Activated B cell treated with CpG ODN at 0.5 μM for 24 hours (primary cell): Measurements from ENCODE around the gene HS3ST6. TPM values are rescaled to one million over a fixed set of nuclear protein-coding genes. Genes with fewer than 3 reads are reported as not detected.

ENCODE experiments used
- ATAC-seq: fragments of 200-7000 bp; cut with Tn5 transposase; one replicate; pipeline ENCODE4 v1.10.0; 2021; ENCODE audit warnings: low read depth, mild to moderate bottlenecking, moderate library complexity
- CTCF ChIA-PET: fragments of 350-600 bp; sonication (Branson Sonifier 250); formaldehyde crosslinking; loops from one replicate; lab custom pipeline; 2021; ENCODE audit warnings: antibody characterized with exemption; lab: Charles Lee
- POLR2A ChIA-PET: fragments of 350-600 bp; sonication (Branson Sonifier 250); formaldehyde crosslinking; loops from one replicate; lab custom pipeline; 2021; ENCODE audit warnings: antibody characterized with exemption; lab: Charles Lee
- DNase-seq: peaks from one replicate; pipeline ENCODE4 v3.0.0; 2022
- H3K27ac Mint-ChIP-seq: one replicate; pipeline ENCODE4 v1.8.0; 2020; ENCODE audit warnings: mixed read lengths
- H3K27me3 Mint-ChIP-seq: one replicate; pipeline ENCODE4 v1.8.0; 2021; ENCODE audit warnings: mixed read lengths
- H3K36me3 Mint-ChIP-seq: one replicate; pipeline ENCODE4 v1.8.0; 2021; ENCODE audit warnings: low read depth, mixed read lengths
- H3K4me1 Mint-ChIP-seq: one replicate; pipeline ENCODE4 v1.8.0; 2021; ENCODE audit warnings: mixed read lengths
- H3K4me3 Mint-ChIP-seq: one replicate; pipeline ENCODE4 v1.8.0; 2020; ENCODE audit warnings: mild to moderate bottlenecking, mixed read lengths
- H3K9me3 Mint-ChIP-seq: one replicate; pipeline ENCODE4 v1.8.0; 2020; ENCODE audit warnings: mixed read lengths
- intact Hi-C: fragments of 100-400 bp; cut with micrococcal nuclease; formaldehyde crosslinking; loops from one replicate; pipeline ENCODE4 v1.15.1; 2024
- total RNA-seq: library from RNA; stranded (reverse); gene quantifications from 2 replicates; pipeline ENCODE4 v1.2.3, GENCODE V29; 2022
- TF ChIP-seq, protein P1 (sequence below): fragments of 200-600 bp; IDR thresholded peaks from one replicate; pipeline ENCODE4 v1.8.0; 2022; ENCODE audit warnings: antibody characterized with exemption, mild to moderate bottlenecking

The HS3ST6 gene
- total RNA-seq, 1 donor from 2014 or later = not detected

DNA sequence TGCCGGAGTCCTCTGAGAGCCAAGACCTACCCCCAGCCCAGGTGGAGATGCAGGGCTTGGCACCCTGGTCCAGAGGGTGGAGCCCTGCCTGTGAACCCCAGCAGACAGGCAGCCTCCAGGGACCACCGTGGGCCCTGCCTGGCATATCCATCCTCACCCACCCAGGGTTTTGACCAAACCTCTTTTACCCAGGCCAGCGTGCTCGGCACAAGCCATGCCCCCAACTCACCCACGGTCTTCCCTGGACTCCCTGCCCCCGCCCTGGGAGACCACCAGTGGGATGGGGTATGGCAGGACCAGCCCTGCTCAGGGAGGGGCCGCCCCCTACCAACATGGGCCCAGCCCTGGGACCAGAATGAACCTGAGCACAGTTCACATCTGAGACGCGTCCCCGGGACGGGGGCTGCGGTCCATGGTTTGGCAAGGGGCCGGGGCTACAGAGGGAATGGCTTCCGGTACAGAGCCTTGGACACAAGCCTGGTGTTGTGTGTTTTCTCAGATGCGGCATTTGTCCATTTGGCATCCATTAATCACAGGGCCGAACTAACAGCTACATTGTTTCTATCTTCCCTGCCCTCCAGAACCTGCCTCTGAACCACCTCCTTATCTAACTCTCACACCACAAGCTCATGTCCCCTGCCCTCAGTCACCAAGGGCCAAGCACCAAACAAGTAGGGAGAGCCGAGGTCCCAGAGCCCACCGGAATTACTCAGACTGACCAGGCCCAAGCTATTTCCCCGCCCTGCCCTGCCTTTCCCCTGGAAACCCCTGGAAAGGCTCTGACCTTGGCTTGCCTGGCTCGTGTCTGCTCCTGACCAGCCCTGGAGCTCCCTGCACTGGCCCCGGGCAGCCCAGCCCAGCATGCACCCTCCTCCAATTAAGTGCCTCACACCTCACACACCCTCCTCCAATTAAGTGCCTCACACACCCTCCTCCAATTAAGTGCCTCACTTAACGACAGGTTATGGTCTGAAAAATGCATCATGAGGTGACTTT, 14.1 kb downstream of the HS3ST6 start:
- Mint-ChIP-seq H3K36me3 (no peaks in the 10 kb centered on the region), H3K27ac (no peak overlapping the region), H3K4me3 (no peak overlapping the region), H3K9me3 (no peaks in the 10 kb centered on the region), H3K27me3 (peaks cover 11% of the 10 kb centered on the region), H3K4me1 (no peaks in the 10 kb centered on the region)
- no peak for ATAC-seq
- DNase-seq = no peak
- TF ChIP-seq, protein P1, sequence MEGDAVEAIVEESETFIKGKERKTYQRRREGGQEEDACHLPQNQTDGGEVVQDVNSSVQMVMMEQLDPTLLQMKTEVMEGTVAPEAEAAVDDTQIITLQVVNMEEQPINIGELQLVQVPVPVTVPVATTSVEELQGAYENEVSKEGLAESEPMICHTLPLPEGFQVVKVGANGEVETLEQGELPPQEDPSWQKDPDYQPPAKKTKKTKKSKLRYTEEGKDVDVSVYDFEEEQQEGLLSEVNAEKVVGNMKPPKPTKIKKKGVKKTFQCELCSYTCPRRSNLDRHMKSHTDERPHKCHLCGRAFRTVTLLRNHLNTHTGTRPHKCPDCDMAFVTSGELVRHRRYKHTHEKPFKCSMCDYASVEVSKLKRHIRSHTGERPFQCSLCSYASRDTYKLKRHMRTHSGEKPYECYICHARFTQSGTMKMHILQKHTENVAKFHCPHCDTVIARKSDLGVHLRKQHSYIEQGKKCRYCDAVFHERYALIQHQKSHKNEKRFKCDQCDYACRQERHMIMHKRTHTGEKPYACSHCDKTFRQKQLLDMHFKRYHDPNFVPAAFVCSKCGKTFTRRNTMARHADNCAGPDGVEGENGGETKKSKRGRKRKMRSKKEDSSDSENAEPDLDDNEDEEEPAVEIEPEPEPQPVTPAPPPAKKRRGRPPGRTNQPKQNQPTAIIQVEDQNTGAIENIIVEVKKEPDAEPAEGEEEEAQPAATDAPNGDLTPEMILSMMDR = no peak
- intact Hi-C loops = no loop called here
- CTCF ChIA-PET = no interaction called here
- POLR2A ChIA-PET = interaction anchor here (0.7 kb wide), 1 partner anchor 434 kb away, joined by 9 read pairs; no protein-coding TSS in a partner anchor

DNA sequence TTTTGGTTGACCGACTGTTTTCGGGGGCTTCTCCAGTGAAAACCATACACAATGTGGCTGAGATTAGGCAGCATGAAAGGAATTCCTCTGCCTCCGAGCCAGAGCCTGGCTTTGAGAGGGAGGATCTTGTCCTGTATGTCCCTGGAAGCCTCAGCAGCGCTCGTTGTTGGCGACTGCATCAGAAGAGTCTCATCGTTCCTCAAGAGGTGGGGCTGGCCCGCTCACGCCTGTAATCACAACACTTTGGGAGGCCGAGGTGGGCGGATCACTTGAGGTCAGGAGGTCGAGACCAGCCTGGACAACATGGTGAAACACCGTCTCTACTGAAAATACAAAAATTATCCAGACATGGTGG, 15.0 kb downstream of the HS3ST6 start:
- Mint-ChIP-seq H3K4me1 (no peaks in the 10 kb centered on the region), H3K9me3 (no peaks in the 10 kb centered on the region), H3K27me3 (peaks cover 11% of the 10 kb centered on the region), H3K27ac (no peak overlapping the region), H3K36me3 (no peaks in the 10 kb centered on the region), H3K4me3 (no peak overlapping the region)
- ChIA-PET CTCF (no interaction called here), POLR2A (no interaction called here)
- intact Hi-C loops = no loop called here
- DNase-seq (no peak), ATAC-seq (no peak)
- TF ChIP-seq, protein P1 = no peak

DNA sequence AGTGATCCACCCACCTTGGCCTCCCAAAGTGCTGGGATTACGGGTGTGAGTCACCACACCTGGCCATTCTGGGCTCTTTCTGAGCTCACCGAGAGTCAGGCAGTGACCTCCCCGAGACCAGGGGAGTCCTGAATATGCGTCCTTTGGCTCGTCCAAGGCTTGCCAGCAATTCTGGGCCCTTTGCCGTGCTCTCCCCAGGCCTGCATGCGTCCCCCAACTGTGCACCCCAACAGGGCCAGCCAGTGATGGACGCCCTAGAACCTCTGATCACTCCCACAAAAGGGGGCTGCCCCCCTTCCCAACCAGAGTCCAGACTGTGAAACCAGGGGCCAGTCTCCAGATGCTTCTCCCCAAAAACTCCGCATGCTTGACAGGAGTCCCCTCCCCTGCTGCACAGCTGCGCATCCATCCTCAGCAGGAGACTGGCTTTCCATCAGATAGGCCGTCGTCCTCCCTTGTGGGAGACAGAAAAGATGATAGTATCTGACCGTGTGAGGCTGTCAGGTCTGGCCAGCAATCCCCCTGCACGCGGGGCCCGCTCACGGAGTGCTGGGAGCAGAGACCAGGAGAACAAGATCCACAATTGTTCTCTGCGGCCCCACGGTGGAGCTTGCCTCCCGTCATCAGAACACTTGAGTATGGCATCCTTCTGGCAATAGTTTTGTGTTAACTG, 15.5 kb downstream of the HS3ST6 start:
- no peaks in the 10 kb centered on the region for H3K9me3 Mint-ChIP-seq
- TF ChIP-seq, protein P1 = no peak
- H3K27me3 Mint-ChIP-seq = peaks cover 11% of the 10 kb centered on the region
- H3K36me3 Mint-ChIP-seq = no peaks in the 10 kb centered on the region
- CTCF ChIA-PET = no interaction called here
- H3K27ac Mint-ChIP-seq = no peak overlapping the region
- H3K4me1 Mint-ChIP-seq = no peaks in the 10 kb centered on the region
- DNase-seq = no peak
- ATAC-seq = no peak
- intact Hi-C loops = no loop called here
- H3K4me3 Mint-ChIP-seq = no peak overlapping the region
- POLR2A ChIA-PET = no interaction called here

DNA sequence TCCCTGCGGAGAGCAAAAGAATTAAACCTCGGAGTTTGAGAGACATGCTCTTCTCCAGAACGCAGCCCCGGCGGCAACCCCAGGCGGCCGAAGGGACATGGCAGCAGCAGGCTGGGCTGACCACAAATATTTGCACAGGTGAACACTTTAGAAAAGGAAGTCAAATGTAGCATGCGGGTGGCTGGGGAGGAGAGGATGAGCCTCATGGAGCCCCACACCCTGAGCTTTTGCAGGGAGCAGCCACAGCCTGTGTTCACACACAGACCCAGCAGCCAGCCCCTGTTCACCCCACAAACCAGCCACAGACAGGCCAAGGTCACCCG, 17.8 kb downstream of the HS3ST6 start:
- Mint-ChIP-seq H3K4me3 (no peak overlapping the region), H3K27me3 (peaks cover 9% of the 10 kb centered on the region), H3K27ac (no peak overlapping the region), H3K9me3 (no peaks in the 10 kb centered on the region), H3K36me3 (no peaks in the 10 kb centered on the region), H3K4me1 (no peaks in the 10 kb centered on the region)
- intact Hi-C loops = no loop called here
- ATAC-seq = no peak
- ChIA-PET POLR2A (no interaction called here), CTCF (no interaction called here)
- TF ChIP-seq, protein P1 = no peak
- DNase-seq = no peak
